HEK293 (cell line): Measurements from ENCODE around the gene DNAAF8.

Experiments used
- IKZF3 ChIP-seq: fragments of 450-650 bp; IDR thresholded peaks from 2 replicates; pipeline ENCODE4 v1.5.0; 2018; ENCODE audit warnings: missing biosample characterization, mild to moderate bottlenecking, missing genetic modification characterization, moderate library complexity
- TCF7L2 ChIP-seq: IDR thresholded peaks from 2 replicates; pipeline ENCODE4 v1.6.1; 2011; ENCODE audit warnings: low read depth, mild to moderate bottlenecking, inconsistent platforms, low read length, moderate library complexity, borderline replicate concordance
- ZNF654 ChIP-seq: fragments of 450-650 bp; formaldehyde crosslinking; IDR thresholded peaks from 2 replicates; pipeline ENCODE4 v1.5.1; 2016; ENCODE audit warnings: low read depth, missing biosample characterization, missing genetic modification characterization
- ZNF701 ChIP-seq: fragments of 450-650 bp; formaldehyde crosslinking; IDR thresholded peaks from 2 replicates; pipeline ENCODE4 v1.5.1; 2016; ENCODE audit warnings: missing biosample characterization, missing genetic modification characterization

DNA sequence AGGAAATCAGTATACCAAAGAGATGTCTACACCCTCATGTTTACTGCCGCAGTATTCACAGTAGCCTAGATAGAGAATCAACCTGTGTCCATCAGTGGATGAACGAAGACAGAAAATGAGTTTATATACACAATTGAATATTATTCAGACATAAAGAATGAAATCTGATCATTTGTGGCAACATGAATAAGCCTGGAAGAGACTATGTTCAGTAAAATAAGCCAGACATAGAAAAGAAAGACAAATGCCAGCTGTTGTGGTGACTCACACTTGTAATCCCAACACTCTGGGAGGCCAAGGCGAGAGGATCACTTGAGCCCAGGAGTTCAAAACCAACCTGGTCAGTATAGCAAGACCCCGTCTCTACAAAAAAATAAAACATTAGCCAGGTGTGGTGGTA, 24.9 kb upstream of the DNAAF8 start:
- TF ChIP-seq IKZF3 (tag by site-specific recombination) (no peak), ZNF654 (no peak), ZNF701 (tag by site-specific recombination) (no peak), TCF7L2 (no peak)
